KMS-11 (cell line): ENCODE measurements around the gene TPSB2.

Experiments used
- H2AFZ ChIP-seq: fragments of 200-600 bp; sonication (generic); 2 replicates; pipeline ENCODE4 v1.6.1; 2016; ENCODE audit warnings: antibody characterized with exemption, mixed run types, low read depth
- H3K27ac ChIP-seq: fragments of 200-600 bp; sonication (generic); 2 replicates; pipeline ENCODE4 v1.6.1; 2016; ENCODE audit warnings: mild to moderate bottlenecking, mixed run types
- H3K27me3 ChIP-seq: fragments of 200-600 bp; sonication (generic); 2 replicates; pipeline ENCODE4 v1.6.1; 2017; ENCODE audit warnings: mild to moderate bottlenecking, low read depth, mixed run types, moderate library complexity; ENCODE audit not compliant: insufficient read depth
- H3K36me3 ChIP-seq: fragments of 200-600 bp; sonication (generic); 2 replicates; pipeline ENCODE4 v1.6.1; 2017; ENCODE audit warnings: mild to moderate bottlenecking, mixed run types; ENCODE audit not compliant: insufficient read depth
- H3K4me1 ChIP-seq: fragments of 200-600 bp; sonication (generic); 2 replicates; pipeline ENCODE4 v1.6.1; 2016; ENCODE audit warnings: mild to moderate bottlenecking, low read depth, mixed run types; ENCODE audit not compliant: poor library complexity, severe bottlenecking
- H3K4me2 ChIP-seq: fragments of 200-600 bp; sonication (generic); 2 replicates; pipeline ENCODE4 v1.7.0; 2016; ENCODE audit warnings: mild to moderate bottlenecking, mixed run types
- H3K4me3 ChIP-seq: fragments of 200-600 bp; sonication (generic); IDR thresholded peaks from 2 replicates; pipeline ENCODE4 v1.6.1; 2017; ENCODE audit warnings: low read depth, low read length, mixed read lengths; ENCODE audit not compliant: insufficient read depth
- H3K79me2 ChIP-seq: fragments of 200-600 bp; sonication (generic); 2 replicates; pipeline ENCODE4 v1.6.1; 2016; ENCODE audit warnings: low read depth, mixed run types; ENCODE audit not compliant: insufficient read depth
- H3K9ac ChIP-seq: fragments of 200-600 bp; sonication (generic); 2 replicates; pipeline ENCODE4 v1.6.1; 2016; ENCODE audit warnings: mild to moderate bottlenecking, mixed run types
- H4K20me1 ChIP-seq: fragments of 200-600 bp; sonication (generic); 2 replicates; pipeline ENCODE4 v1.6.1; 2016; ENCODE audit warnings: mild to moderate bottlenecking, mixed run types; ENCODE audit not compliant: insufficient read depth
- TF ChIP-seq, protein P1 (sequence below): fragments of 200-600 bp; sonication (generic); conservative IDR thresholded peaks from 2 replicates; pipeline ENCODE4 v1.6.1; 2017; ENCODE audit warnings: low read depth, mild to moderate bottlenecking, antibody characterized with exemption, low read length, moderate library complexity, mixed read lengths

The TPSB2 gene

DNA sequence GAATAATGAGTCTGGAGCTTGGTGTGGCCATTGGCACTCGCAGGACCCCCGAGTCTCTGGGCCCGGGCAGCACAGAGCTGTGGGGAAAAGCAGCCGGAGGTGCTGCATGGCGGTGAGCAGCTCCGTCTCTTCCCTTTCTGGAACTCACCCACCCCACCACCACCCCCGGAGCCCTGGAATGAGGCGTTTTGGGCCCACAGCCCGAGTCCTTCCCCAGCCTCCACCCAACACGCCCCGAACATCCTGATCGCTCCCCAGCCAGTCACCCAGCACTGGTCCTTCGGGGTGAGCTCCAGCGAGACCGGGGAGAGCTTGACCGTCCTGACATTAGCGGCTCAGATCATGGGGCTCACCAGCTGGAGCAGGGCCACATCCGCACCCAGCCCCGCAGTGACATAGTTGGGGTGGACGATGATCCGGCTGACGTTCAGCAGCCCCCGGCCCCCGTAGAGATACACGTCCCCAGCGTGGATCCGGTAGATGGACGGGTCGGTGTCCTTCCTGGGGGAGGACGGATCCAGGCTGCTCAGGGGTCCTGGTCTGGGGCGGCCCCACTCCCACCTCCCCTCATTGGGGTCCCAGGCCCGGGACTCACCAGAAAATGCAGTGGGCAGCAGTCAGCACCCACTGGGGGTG lies 32.3 kb upstream of the TPSB2 start:
- H3K9ac ChIP-seq = no peak overlapping the region
- peaks cover 9% of the 10 kb centered on the region for H3K4me1 ChIP-seq
- no peaks in the 10 kb centered on the region for H3K36me3 ChIP-seq
- no peaks in the 10 kb centered on the region for H4K20me1 ChIP-seq
- H3K4me2 ChIP-seq = no peak overlapping the region
- TF ChIP-seq, protein P1, sequence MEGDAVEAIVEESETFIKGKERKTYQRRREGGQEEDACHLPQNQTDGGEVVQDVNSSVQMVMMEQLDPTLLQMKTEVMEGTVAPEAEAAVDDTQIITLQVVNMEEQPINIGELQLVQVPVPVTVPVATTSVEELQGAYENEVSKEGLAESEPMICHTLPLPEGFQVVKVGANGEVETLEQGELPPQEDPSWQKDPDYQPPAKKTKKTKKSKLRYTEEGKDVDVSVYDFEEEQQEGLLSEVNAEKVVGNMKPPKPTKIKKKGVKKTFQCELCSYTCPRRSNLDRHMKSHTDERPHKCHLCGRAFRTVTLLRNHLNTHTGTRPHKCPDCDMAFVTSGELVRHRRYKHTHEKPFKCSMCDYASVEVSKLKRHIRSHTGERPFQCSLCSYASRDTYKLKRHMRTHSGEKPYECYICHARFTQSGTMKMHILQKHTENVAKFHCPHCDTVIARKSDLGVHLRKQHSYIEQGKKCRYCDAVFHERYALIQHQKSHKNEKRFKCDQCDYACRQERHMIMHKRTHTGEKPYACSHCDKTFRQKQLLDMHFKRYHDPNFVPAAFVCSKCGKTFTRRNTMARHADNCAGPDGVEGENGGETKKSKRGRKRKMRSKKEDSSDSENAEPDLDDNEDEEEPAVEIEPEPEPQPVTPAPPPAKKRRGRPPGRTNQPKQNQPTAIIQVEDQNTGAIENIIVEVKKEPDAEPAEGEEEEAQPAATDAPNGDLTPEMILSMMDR = no peak
- H2AFZ ChIP-seq = no peak overlapping the region
- no peak overlapping the region for H3K27ac ChIP-seq
- H3K27me3 ChIP-seq = peaks cover 89% of the 10 kb centered on the region
- no peak overlapping the region for H3K4me3 ChIP-seq
- no peaks in the 10 kb centered on the region for H3K79me2 ChIP-seq

DNA sequence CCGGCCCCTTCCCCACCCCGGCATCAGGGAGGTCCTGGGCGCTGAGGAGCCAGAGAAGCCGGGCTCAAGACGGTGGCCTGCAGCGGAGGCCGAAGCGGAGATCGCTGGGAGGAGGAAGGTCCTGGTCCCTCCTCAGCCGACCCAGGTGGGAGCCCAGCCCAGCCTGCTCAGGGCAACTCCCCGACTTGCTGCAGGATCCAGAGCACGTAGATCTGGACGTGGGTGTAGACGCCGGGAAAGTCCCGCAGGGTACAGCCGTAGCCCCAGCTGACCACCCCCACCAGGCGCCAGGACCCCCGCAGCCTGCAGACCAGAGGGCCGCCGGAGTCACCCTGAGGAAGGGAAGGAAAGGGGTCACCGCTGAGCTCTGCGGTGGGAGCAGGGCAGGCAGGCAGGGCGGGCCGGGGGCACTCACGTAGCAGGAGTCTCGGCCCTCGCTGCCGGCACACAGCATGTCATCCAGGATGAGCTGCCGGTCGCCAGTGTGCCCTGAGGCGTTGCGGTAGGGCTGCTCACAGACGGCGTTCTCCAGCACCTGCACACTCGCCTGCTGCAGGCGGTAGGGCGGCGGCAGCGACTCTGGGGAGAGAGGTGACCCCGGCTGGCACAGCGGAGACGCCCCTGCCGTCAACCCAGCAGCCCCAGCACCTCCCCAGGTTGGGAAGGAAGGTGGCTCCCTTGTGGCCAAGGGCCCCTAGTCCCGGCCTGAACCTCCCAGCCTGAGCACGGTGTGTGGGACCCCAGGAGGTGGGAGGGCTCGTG lies 31.3 kb upstream of the TPSB2 start:
- Histone ChIP-seq H3K4me3 (no peak overlapping the region), H2AFZ (no peak overlapping the region), H3K27me3 (peaks cover 89% of the 10 kb centered on the region), H3K9ac (no peak overlapping the region), H3K36me3 (no peaks in the 10 kb centered on the region), H3K4me2 (no peak overlapping the region), H4K20me1 (no peaks in the 10 kb centered on the region), H3K79me2 (no peaks in the 10 kb centered on the region), H3K4me1 (peaks cover 9% of the 10 kb centered on the region), H3K27ac (no peak overlapping the region)
- TF ChIP-seq, protein P1 = no peak

DNA sequence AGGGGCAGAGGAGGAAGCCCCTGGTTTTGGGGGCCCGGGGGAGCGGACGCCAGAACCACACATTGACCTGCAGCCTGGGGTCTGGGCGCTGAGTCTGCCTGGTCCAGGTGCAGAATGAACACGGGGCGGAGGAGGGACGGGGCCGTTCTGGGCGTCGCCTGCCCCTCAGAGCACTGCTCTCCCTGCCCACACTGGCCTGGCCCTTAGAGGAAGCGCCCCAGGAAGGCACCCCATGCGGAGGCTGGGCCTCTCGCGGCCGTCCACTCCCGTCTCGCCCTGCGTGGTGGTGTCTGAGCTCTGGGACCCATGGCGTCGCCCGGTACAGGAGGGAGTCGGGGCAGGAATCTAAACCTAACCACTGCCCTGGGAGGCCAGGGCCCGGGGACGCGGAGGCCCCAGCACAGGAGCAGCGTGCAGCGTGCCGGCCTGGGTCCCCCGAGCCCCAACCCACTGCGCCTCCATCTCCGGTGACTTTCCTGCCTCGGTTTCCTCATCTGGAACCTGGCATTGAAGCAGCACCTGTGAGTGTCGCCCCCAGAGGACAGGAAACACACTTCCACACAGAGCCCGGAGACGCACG lies 30.2 kb upstream of the TPSB2 start:
- Histone ChIP-seq H3K4me3 (no peak overlapping the region), H3K27ac (no peak overlapping the region), H2AFZ (no peak overlapping the region), H3K79me2 (no peaks in the 10 kb centered on the region), H3K9ac (no peak overlapping the region), H3K4me1 (peaks cover 9% of the 10 kb centered on the region), H4K20me1 (no peaks in the 10 kb centered on the region), H3K4me2 (no peak overlapping the region), H3K27me3 (peaks cover 84% of the 10 kb centered on the region), H3K36me3 (no peaks in the 10 kb centered on the region)
- TF ChIP-seq, protein P1 = no peak

DNA sequence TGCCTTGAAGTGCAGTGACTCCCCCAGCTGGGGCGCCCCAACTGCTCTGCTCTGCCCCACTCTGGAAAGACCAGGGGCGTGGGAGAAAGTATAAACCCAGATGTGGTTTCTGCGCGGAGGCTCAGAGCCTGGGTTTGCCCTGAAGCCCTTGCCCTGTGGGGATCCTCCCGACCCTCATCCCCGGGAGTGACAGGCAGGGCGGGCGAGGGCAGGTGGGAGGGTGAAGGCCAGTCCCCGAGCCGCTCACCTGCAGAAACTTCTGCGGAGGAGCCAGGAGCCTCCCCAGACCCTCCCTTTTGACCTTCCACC lies 29.7 kb upstream of the TPSB2 start:
- H3K27ac ChIP-seq = no peak overlapping the region

More for the DNA sequence above, 29.7 kb upstream of the TPSB2 start:
- Histone ChIP-seq H3K4me1 (peaks cover 9% of the 10 kb centered on the region), H3K36me3 (no peaks in the 10 kb centered on the region), H2AFZ (no peak overlapping the region), H3K4me2 (no peak overlapping the region), H3K9ac (no peak overlapping the region), H3K79me2 (no peaks in the 10 kb centered on the region), H3K27me3 (peaks cover 83% of the 10 kb centered on the region), H4K20me1 (no peaks in the 10 kb centered on the region), H3K4me3 (no peak overlapping the region)
- TF ChIP-seq, protein P1 = no peak
